LNCaP clone FGC (cell line): ENCODE results near the gene SGPP1.

Experiments
- DNase-seq: peaks from one replicate; pipeline ENCODE4 v3.0.0-alpha.2; 2011; ENCODE audit warnings: low read depth
- H3K4me3 ChIP-seq: 2 replicates; pipeline ENCODE4 v1.5.1; 2011; ENCODE audit warnings: mild to moderate bottlenecking, low read depth, low read length, control low read depth
- TF ChIP-seq, protein P1 (sequence below): IDR thresholded peaks from 2 replicates; pipeline ENCODE4 v1.5.1; 2012; ENCODE audit warnings: mild to moderate bottlenecking; ENCODE audit not compliant: control insufficient read depth, insufficient read depth; ENCODE audit errors: extremely low read depth

The SGPP1 gene, protein sequence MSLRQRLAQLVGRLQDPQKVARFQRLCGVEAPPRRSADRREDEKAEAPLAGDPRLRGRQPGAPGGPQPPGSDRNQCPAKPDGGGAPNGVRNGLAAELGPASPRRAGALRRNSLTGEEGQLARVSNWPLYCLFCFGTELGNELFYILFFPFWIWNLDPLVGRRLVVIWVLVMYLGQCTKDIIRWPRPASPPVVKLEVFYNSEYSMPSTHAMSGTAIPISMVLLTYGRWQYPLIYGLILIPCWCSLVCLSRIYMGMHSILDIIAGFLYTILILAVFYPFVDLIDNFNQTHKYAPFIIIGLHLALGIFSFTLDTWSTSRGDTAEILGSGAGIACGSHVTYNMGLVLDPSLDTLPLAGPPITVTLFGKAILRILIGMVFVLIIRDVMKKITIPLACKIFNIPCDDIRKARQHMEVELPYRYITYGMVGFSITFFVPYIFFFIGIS

GRCh38 chr14:63727736-63728728 lies at the start of gene SGPP1:
SGPP1 (minus strand) TSS chr14:63728065; CDS start chr14:63727944, 121 bp downstream.
- peak within 1 kb of the TSS; percentile 79 for H3K4me3 ChIP-seq
- TF ChIP-seq, protein P1, sequence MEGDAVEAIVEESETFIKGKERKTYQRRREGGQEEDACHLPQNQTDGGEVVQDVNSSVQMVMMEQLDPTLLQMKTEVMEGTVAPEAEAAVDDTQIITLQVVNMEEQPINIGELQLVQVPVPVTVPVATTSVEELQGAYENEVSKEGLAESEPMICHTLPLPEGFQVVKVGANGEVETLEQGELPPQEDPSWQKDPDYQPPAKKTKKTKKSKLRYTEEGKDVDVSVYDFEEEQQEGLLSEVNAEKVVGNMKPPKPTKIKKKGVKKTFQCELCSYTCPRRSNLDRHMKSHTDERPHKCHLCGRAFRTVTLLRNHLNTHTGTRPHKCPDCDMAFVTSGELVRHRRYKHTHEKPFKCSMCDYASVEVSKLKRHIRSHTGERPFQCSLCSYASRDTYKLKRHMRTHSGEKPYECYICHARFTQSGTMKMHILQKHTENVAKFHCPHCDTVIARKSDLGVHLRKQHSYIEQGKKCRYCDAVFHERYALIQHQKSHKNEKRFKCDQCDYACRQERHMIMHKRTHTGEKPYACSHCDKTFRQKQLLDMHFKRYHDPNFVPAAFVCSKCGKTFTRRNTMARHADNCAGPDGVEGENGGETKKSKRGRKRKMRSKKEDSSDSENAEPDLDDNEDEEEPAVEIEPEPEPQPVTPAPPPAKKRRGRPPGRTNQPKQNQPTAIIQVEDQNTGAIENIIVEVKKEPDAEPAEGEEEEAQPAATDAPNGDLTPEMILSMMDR, result peak; percentile 27
- DNase-seq, result peak; percentile 50

GRCh38 chr14:63777024-63777423 lies 49.2 kb upstream of the SGPP1 start:
- no peak overlapping the region for H3K4me3 ChIP-seq
- no peak for DNase-seq
- TF ChIP-seq, protein P1, result no peak

- TF ChIP-seq, protein P1, result no peak
- no peak overlapping the region for H3K4me3 ChIP-seq
- DNase-seq, result no peak
Observed at GRCh38 chr14:63773504-63773903, 45.6 kb upstream of the SGPP1 start.

DNA sequence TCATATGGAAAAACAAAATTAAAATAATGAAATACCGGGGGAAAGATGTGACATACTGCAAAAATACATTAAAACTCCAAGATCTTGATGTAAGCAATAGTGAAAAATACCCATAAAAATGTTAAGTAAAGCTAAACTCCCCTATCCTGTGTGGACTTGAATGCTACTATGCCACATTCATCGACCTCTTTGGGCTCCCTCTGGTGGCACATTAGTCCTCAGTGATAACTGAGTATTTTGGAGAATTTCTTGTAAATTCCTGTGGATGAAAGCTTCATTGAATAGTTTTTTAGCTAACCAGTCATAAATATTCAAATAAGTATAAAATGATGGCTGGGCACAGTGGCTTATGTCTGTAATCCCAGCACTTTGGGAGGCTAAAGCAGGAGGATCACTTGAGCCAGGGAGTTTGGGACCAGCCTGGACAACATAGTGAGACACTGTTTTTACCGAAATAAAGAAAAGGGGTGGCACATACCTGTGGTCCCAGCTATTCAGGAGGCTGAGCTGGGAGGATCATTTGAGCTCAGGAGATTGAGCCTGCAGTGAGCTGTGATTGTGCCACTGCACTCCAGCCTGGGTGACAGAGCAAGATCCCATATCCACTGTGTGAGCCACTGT lies 42.4 kb upstream of the SGPP1 start:
- no peak overlapping the region for H3K4me3 ChIP-seq
- TF ChIP-seq, protein P1, result peak; percentile 76
- DNase-seq, result peak; percentile 22

DNA sequence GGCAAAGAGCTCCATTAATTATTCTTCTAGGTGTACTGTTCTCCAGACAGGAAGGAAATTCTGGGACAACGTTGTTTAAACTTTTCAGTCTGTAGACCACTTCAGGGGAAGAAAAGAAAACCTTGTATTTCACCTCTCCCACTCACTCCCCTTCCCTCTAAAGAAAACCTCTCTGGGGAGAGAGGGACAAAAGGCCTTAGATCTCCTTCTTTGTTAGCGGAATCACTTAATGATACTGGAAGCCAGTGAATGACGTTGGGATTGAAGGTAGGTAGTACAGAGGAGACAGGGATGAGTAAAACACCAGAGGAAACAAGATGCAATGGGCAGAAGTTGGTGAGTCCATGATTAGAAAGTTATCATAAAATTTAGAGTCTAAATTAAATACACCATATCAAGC lies 38.7 kb upstream of the SGPP1 start:
- TF ChIP-seq, protein P1, result no peak
- no peak for DNase-seq

DNA sequence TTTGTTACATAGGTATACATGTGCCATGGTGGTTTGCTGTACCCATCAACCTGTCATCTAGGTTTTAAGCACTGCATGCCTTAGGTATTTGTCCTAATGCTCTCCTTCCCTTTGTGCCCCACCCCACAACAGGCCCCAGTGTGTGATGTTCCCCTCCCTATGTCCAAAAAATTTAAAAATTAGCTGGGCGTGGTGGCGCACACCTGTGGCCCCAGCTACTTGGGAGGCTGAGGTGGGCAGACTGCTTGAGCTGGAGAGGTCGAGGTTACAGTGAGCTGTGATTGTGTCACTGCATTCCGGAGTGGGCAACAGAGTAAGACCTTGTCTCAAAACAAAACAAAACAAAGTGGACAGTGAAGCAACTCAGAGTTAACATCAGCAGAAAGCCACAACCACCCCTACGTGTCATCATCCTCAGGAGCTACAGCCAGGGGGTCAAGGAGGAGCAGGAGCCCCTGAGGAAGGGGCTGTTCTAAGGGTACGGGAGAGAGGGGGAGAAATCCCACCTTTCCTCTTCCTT lies 36.8 kb upstream of the SGPP1 start:
- DNase-seq, result no peak
- H3K4me3 ChIP-seq, result no peak overlapping the region
- TF ChIP-seq, protein P1, result no peak

More for the DNA sequence above, 38.7 kb upstream of the SGPP1 start:
- H3K4me3 ChIP-seq, result no peak overlapping the region
